B cell (primary cell): ENCODE measurements around the gene ARHGEF26. TPM values are rescaled to one million over a fixed set of nuclear protein-coding genes. Genes with fewer than 3 reads are reported as not detected.

Experiments used
- ATAC-seq: fragments of 200-7000 bp; cut with Tn5 transposase; one replicate; pipeline ENCODE4 v1.10.0; 2021; ENCODE audit warnings: low read depth, mild to moderate bottlenecking, moderate number of reproducible peaks, moderate library complexity
- CTCF ChIA-PET: fragments of 350-600 bp; sonication (Branson Sonifier 250); formaldehyde crosslinking; loops from one replicate; lab custom pipeline; 2021; ENCODE audit warnings: antibody characterized with exemption, inconsistent platforms; lab: Charles Lee
- POLR2A ChIA-PET: fragments of 350-600 bp; sonication (Branson Sonifier 250); formaldehyde crosslinking; loops from one replicate; lab custom pipeline; 2021; ENCODE audit warnings: antibody characterized with exemption; lab: Charles Lee
- DNase-seq: peaks from one replicate; pipeline ENCODE4 v3.0.0; 2013
- H2AFZ ChIP-seq: 2 replicates; pipeline ENCODE4 v1.6.1; 2012; ENCODE audit warnings: mild to moderate bottlenecking, low read depth, low read length; ENCODE audit not compliant: insufficient read depth, poor library complexity, severe bottlenecking
- H3K27ac ChIP-seq, 2 donors: 1 replicate in 1 of 2; 2 replicates in 1 of 2; pipeline ENCODE4 v1.5.1; 2012 to 2013; ENCODE audit warnings: low read length in 2 of 2, mild to moderate bottlenecking in 2 of 2, moderate library complexity in 1 of 2
- H3K27me3 ChIP-seq, 4 experiments: fragments of 200-600 bp in 1 of 4; sonication (generic) in 1 of 4; replicated peaks in 1 of 4; 1 replicate in 2 of 4; 2 replicates in 2 of 4; pipeline versions ENCODE4 v1.6.1 to v1.7.0; 2013 to 2016; ENCODE audit warnings: low read length in 3 of 4, mild to moderate bottlenecking in 2 of 4, mixed read lengths in 1 of 4, moderate library complexity in 1 of 4; ENCODE audit not compliant: insufficient read depth in 4 of 4, control insufficient read depth in 3 of 4; ENCODE audit errors: control extremely low read depth in 1 of 4
- H3K36me3 ChIP-seq, 2 experiments: replicated peaks in 1 of 2; 1 replicate in 1 of 2; 2 replicates in 1 of 2; pipeline versions ENCODE4 v1.6.1 to v1.7.1; 2013; ENCODE audit warnings: low read length in 1 of 2; ENCODE audit not compliant: insufficient read depth in 2 of 2, control insufficient read depth in 1 of 2; ENCODE audit errors: control extremely low read depth in 1 of 2, extremely low read depth in 1 of 2
- H3K4me1 ChIP-seq, 2 donors: fragments of 200-600 bp in 1 of 2; sonication (generic) in 1 of 2; 1 replicate in 1 of 2; 2 replicates in 1 of 2; pipeline versions ENCODE4 v1.5.1 to v1.6.1; 2013 to 2017; ENCODE audit warnings: low read length in 2 of 2; ENCODE audit not compliant: control insufficient read depth in 2 of 2, insufficient read depth in 2 of 2
- H3K4me2 ChIP-seq: replicated peaks from 2 replicates; pipeline ENCODE3; 2012; ENCODE audit warnings: mild to moderate bottlenecking, low read depth, low read length; ENCODE audit not compliant: poor library complexity, severe bottlenecking
- H3K4me3 ChIP-seq, 5 experiments: fragments of 200-600 bp in 1 of 5; sonication (generic) in 1 of 5; 1 replicate in 3 of 5; 2 replicates in 2 of 5; pipeline versions ENCODE4 v1.5.1 to v1.7.0; 2011 to 2016; ENCODE audit warnings: low read length in 4 of 5, mild to moderate bottlenecking in 4 of 5, low read depth in 2 of 5, control low read depth in 1 of 5, moderate library complexity in 1 of 5; ENCODE audit not compliant: insufficient read depth in 1 of 5; ENCODE audit errors: control extremely low read depth in 1 of 5, extremely low read depth in 1 of 5
- H3K79me2 ChIP-seq: fragments of 200-600 bp; sonication (generic); one replicate; pipeline ENCODE4 v1.6.0; 2016; ENCODE audit warnings: low read length; ENCODE audit not compliant: control insufficient read depth, insufficient read depth
- H3K9ac ChIP-seq: fragments of 200-600 bp; sonication (generic); 2 replicates; pipeline ENCODE4 v1.6.1; 2017; ENCODE audit warnings: mild to moderate bottlenecking, low read length, moderate library complexity
- H3K9me3 ChIP-seq, 3 donors: one replicate each; pipeline versions ENCODE4 v1.6.1 to v1.7.1; 2013; ENCODE audit warnings: low read length in 2 of 3; ENCODE audit not compliant: control insufficient read depth in 2 of 3, insufficient read depth in 1 of 3; ENCODE audit errors: control extremely low read depth in 1 of 3
- H4K20me1 ChIP-seq: 2 replicates; pipeline ENCODE4 v1.6.0; 2012; ENCODE audit warnings: mild to moderate bottlenecking, low read length; ENCODE audit not compliant: insufficient read depth, control insufficient read depth, poor library complexity, severe bottlenecking
- H3K27ac Mint-ChIP-seq: one replicate; pipeline ENCODE4 v1.8.0; 2021; ENCODE audit warnings: mixed read lengths
- H3K27me3 Mint-ChIP-seq: one replicate; pipeline ENCODE4 v1.8.0; 2021; ENCODE audit warnings: mixed read lengths
- H3K4me1 Mint-ChIP-seq: one replicate; pipeline ENCODE4 v1.8.0; 2021; ENCODE audit warnings: mixed read lengths
- H3K4me3 Mint-ChIP-seq: one replicate; pipeline ENCODE4 v1.8.0; 2021; ENCODE audit warnings: mixed read lengths
- H3K9me3 Mint-ChIP-seq: one replicate; pipeline ENCODE4 v1.8.0; 2022; ENCODE audit warnings: mixed read lengths; ENCODE audit not compliant: insufficient read depth
- EZH2 ChIP-seq: IDR thresholded peaks from 2 replicates; pipeline ENCODE4 v1.6.1; 2012; ENCODE audit warnings: borderline replicate concordance, low read depth, mild to moderate bottlenecking, moderate library complexity, low read length; ENCODE audit not compliant: insufficient read depth, poor library complexity, severe bottlenecking
- WGBS: methylation state at CpG from one replicate; pipeline ENCODE4 v1.1.5; 2013; ENCODE audit warnings: missing lambda C conversion rate; ENCODE audit not compliant: insufficient coverage; 5-methylcytosine and 5-hydroxymethylcytosine counted together
- intact Hi-C: fragments of 100-400 bp; cut with micrococcal nuclease; formaldehyde crosslinking; loops from one replicate; pipeline ENCODE4 v1.10.0; 2022
- polyA plus RNA-seq: library from polyadenylated mRNA; depleted of rRNA; stranded (reverse); fragments of >200 nt; gene quantifications from 2 replicates; pipeline ENCODE4 v1.2.3, GENCODE V29; 2012
- total RNA-seq, 2 donors: library from RNA; stranded (reverse); fragments of 120-200 nt in 1 of 2; gene quantifications; 1 replicate in 1 of 2; 2 replicates in 1 of 2; pipeline versions ENCODE4 v1.2.3 to v1.2.4, GENCODE V29; 2013 to 2022
- TF ChIP-seq, protein P1 (sequence below): fragments of 200-600 bp; IDR thresholded peaks from one replicate; pipeline ENCODE4 v1.8.0; 2022; ENCODE audit warnings: antibody characterized with exemption, mild to moderate bottlenecking

Gene ARHGEF26
- total and polyA plus RNA-seq, 2 donors (not counting 1 experiment from before 2014, with no cell fraction given), result not detected

DNA sequence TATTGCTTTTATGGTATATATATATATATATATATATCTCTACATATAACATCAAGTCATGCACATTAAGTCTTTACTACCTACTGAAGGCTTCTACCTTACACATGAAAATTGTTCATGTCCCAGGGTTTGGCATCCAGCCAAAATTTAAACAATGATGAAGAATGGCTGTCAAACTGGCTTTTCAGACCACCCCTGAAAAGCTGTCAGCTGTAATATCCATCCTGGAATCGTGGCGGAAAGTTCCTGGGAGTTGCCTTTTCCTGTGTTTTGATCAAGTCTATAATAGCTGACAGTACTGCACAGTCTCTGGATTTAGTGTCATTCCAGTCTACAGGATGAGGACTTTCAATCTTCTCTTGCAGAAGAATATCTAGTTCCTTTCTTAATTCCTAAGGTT is 154.8 kb downstream of the ARHGEF26 start:
- Mint-ChIP-seq H3K4me1 (no peaks in the 10 kb centered on the region), H3K27me3 (no peaks in the 10 kb centered on the region), H3K27ac (no peak overlapping the region), H3K9me3 (no peaks in the 10 kb centered on the region), H3K4me3 (no peak overlapping the region)
- POLR2A ChIA-PET, result no interaction called here
- ATAC-seq (no peak), DNase-seq (no peak)
- CTCF ChIA-PET, result no interaction called here
- 100% methylated on average over 2 of the region's 2 CpGs for WGBS
- no peak for TF ChIP-seq EZH2
- TF ChIP-seq, protein P1, sequence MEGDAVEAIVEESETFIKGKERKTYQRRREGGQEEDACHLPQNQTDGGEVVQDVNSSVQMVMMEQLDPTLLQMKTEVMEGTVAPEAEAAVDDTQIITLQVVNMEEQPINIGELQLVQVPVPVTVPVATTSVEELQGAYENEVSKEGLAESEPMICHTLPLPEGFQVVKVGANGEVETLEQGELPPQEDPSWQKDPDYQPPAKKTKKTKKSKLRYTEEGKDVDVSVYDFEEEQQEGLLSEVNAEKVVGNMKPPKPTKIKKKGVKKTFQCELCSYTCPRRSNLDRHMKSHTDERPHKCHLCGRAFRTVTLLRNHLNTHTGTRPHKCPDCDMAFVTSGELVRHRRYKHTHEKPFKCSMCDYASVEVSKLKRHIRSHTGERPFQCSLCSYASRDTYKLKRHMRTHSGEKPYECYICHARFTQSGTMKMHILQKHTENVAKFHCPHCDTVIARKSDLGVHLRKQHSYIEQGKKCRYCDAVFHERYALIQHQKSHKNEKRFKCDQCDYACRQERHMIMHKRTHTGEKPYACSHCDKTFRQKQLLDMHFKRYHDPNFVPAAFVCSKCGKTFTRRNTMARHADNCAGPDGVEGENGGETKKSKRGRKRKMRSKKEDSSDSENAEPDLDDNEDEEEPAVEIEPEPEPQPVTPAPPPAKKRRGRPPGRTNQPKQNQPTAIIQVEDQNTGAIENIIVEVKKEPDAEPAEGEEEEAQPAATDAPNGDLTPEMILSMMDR, result no peak
- no peak overlapping the region for H3K27ac ChIP-seq
- no peaks in the 10 kb centered on the region for H3K9me3 ChIP-seq
- no peak overlapping the region for H3K4me3 ChIP-seq
- no peaks in the 10 kb centered on the region for H3K79me2 ChIP-seq
- H4K20me1 ChIP-seq, result no peaks in the 10 kb centered on the region
- H3K9ac ChIP-seq, result no peak overlapping the region
- H3K27me3 ChIP-seq, result no peaks in the 10 kb centered on the region
- H3K4me2 ChIP-seq, result no peak overlapping the region
- H2AFZ ChIP-seq, result no peak overlapping the region
- peaks cover 32 to 76% of the 10 kb centered on the region in 2 experiments for H3K36me3 ChIP-seq
- intact Hi-C loops, result no loop called here
- H3K4me1 ChIP-seq, result no peaks in the 10 kb centered on the region

- no CpG with 5 or more reads among the region's 1 CpG for WGBS
- ATAC-seq, result no peak
- intact Hi-C loops, result loop anchor here (2.0 kb wide), 1 partner anchor 23 kb away; no protein-coding TSS in a partner anchor
Measured at GRCh38 chr3:154280161-154280560, 159.0 kb downstream of the ARHGEF26 start.

More at GRCh38 chr3:154280161-154280560, 159.0 kb downstream of the ARHGEF26 start:
- CTCF ChIA-PET, result no interaction called here
- H4K20me1 ChIP-seq, result no peaks in the 10 kb centered on the region
- DNase-seq, result no peak
- Mint-ChIP-seq H3K4me3 (no peak overlapping the region), H3K27me3 (no peaks in the 10 kb centered on the region), H3K9me3 (no peaks in the 10 kb centered on the region), H3K4me1 (peaks cover under 1% of the 10 kb centered on the region), H3K27ac (no peak overlapping the region)
- no peak overlapping the region for H3K9ac ChIP-seq
- no peak for TF ChIP-seq EZH2
- TF ChIP-seq, protein P1, result no peak
- H3K4me1 ChIP-seq, result no peaks in the 10 kb centered on the region
- H3K4me2 ChIP-seq, result no peak overlapping the region
- H3K4me3 ChIP-seq, result no peak overlapping the region
- peaks cover 23 to 79% of the 10 kb centered on the region in 2 experiments for H3K36me3 ChIP-seq
- H3K27me3 ChIP-seq, result no peaks in the 10 kb centered on the region
- H3K27ac ChIP-seq, result no peak overlapping the region
- POLR2A ChIA-PET, result no interaction called here
- no peaks in the 10 kb centered on the region for H3K79me2 ChIP-seq
- H3K9me3 ChIP-seq, result no peaks in the 10 kb centered on the region
- H2AFZ ChIP-seq, result no peak overlapping the region
